Ovary (tissue), 3 donors: Measurements from ENCODE around the gene HOXD9.

ENCODE experiments used
- CTCF ChIP-seq, 3 donors: fragments of 450-650 bp in 2 of 3; fragments of 200-600 bp in 1 of 3; IDR thresholded peaks; one replicate each; pipeline versions ENCODE4 v1.5.1 to v1.8.0; 2016 to 2022; ENCODE audit warnings: antibody characterized with exemption in 3 of 3, mild to moderate bottlenecking in 1 of 3
- POLR2A ChIP-seq: fragments of 450-650 bp; IDR thresholded peaks from one replicate; pipeline ENCODE4 v1.6.1; 2017; ENCODE audit warnings: antibody characterized with exemption, mild to moderate bottlenecking, moderate library complexity
- donor health status: DM: no; HTN: no; CAD: no.

- TF ChIP-seq POLR2A, result no peak
- TF ChIP-seq CTCF (IDR thresholded peaks at IDR 0.05), result no peak
These were observed 35.0 kb upstream of the HOXD9 start for GRCh38 chr2:176087330-176088047.
